Astrocyte (in vitro differentiated cells and primary cell): ENCODE results near the gene PHAX. TPM values are rescaled to one million over a fixed set of nuclear protein-coding genes. Genes with fewer than 3 reads are reported as not detected.

Source experiments
- DNase-seq: peaks from one replicate; pipeline ENCODE4 v3.0.0-alpha.2; 2010; ENCODE audit warnings: low read depth
- FAIRE-seq: peaks from 2 replicates; lab custom pipeline; 2011; peaks lifted over from hg19 to GRCh38; lab: Jason Lieb, UNC
- H2AFZ ChIP-seq: 2 replicates; pipeline ENCODE4 v1.6.0; 2012; ENCODE audit warnings: low read depth, low read length, inconsistent platforms
- H3K27ac ChIP-seq: 2 replicates; pipeline ENCODE4 v1.5.1; 2011; ENCODE audit warnings: low read depth, low read length, inconsistent platforms
- H3K27me3 ChIP-seq: 2 replicates; pipeline ENCODE4 v1.6.0; 2011; ENCODE audit warnings: low read length, inconsistent platforms; ENCODE audit not compliant: insufficient read depth
- H3K36me3 ChIP-seq: 2 replicates; pipeline ENCODE4 v1.5.1; 2011; ENCODE audit warnings: low read length, inconsistent platforms; ENCODE audit not compliant: insufficient read depth
- H3K4me1 ChIP-seq: 2 replicates; pipeline ENCODE4 v1.5.1; 2011; ENCODE audit warnings: low read length, inconsistent platforms; ENCODE audit not compliant: insufficient read depth
- H3K4me2 ChIP-seq: 2 replicates; pipeline ENCODE4 v1.6.0; 2012; ENCODE audit warnings: low read length, inconsistent platforms
- H3K4me3 ChIP-seq: 2 replicates; pipeline ENCODE4 v1.5.1; 2011; ENCODE audit warnings: low read depth, mild to moderate bottlenecking, low read length, inconsistent platforms; ENCODE audit not compliant: insufficient read depth
- H3K79me2 ChIP-seq: 2 replicates; pipeline ENCODE4 v1.6.0; 2012; ENCODE audit warnings: mild to moderate bottlenecking, low read length, inconsistent platforms; ENCODE audit not compliant: insufficient read depth
- H3K9ac ChIP-seq: 2 replicates; pipeline ENCODE4 v1.6.0; 2012; ENCODE audit warnings: mild to moderate bottlenecking, low read length, inconsistent platforms
- H3K9me3 ChIP-seq: 2 replicates; pipeline ENCODE4 v1.5.1; 2012; ENCODE audit warnings: low read depth, mild to moderate bottlenecking, low read length, inconsistent platforms; ENCODE audit not compliant: insufficient read depth
- H4K20me1 ChIP-seq: 2 replicates; pipeline ENCODE4 v1.6.0; 2012; ENCODE audit warnings: low read length, inconsistent platforms; ENCODE audit not compliant: insufficient read depth
- H3K27ac Mint-ChIP-seq: one replicate; pipeline ENCODE4 v1.8.0; 2021; ENCODE audit warnings: mild to moderate bottlenecking, mixed read lengths; ENCODE audit not compliant: unreplicated experiment
- H3K27me3 Mint-ChIP-seq: one replicate; pipeline ENCODE4 v1.8.0; 2021; ENCODE audit warnings: low read depth, mixed read lengths; ENCODE audit not compliant: unreplicated experiment
- H3K36me3 Mint-ChIP-seq: one replicate; pipeline ENCODE4 v1.8.0; 2021; ENCODE audit warnings: low read depth, mixed read lengths; ENCODE audit not compliant: unreplicated experiment
- H3K4me1 Mint-ChIP-seq: one replicate; pipeline ENCODE4 v1.8.0; 2021; ENCODE audit warnings: low read depth, mixed read lengths; ENCODE audit not compliant: unreplicated experiment
- H3K4me3 Mint-ChIP-seq: one replicate; pipeline ENCODE4 v1.8.0; 2021; ENCODE audit warnings: mild to moderate bottlenecking, moderate library complexity, mixed read lengths; ENCODE audit not compliant: unreplicated experiment
- H3K9me3 Mint-ChIP-seq: one replicate; pipeline ENCODE4 v1.8.0; 2021; ENCODE audit warnings: mild to moderate bottlenecking, mixed read lengths; ENCODE audit not compliant: unreplicated experiment
- CTCF ChIP-seq: IDR thresholded peaks from 2 replicates; pipeline ENCODE4 v1.5.1; 2011; ENCODE audit warnings: low read depth, mild to moderate bottlenecking, inconsistent platforms, low read length, moderate library complexity; ENCODE audit not compliant: insufficient read depth
- EZH2 ChIP-seq: IDR thresholded peaks from 2 replicates; pipeline ENCODE4 v1.6.1; 2012; ENCODE audit warnings: mild to moderate bottlenecking, low read length, inconsistent platforms; ENCODE audit not compliant: insufficient read depth
- total RNA-seq: library from RNA; stranded (reverse); gene quantifications from 2 replicates; pipeline ENCODE4 v1.2.1, GENCODE V29; 2021

PHAX gene
- total RNA-seq, 1 donor from 2014 or later: 58.1 TPM

- Histone ChIP-seq H3K79me2 (peaks cover 20% of the 10 kb centered on the region), H4K20me1 (no peaks in the 10 kb centered on the region), H3K4me3 (no peak overlapping the region), H3K27ac (no peak overlapping the region), H3K9me3 (no peaks in the 10 kb centered on the region), H3K4me2 (no peak overlapping the region), H2AFZ (no peak overlapping the region), H3K4me1 (peaks cover 11% of the 10 kb centered on the region), H3K27me3 (no peaks in the 10 kb centered on the region), H3K36me3 (peaks cover 9% of the 10 kb centered on the region), H3K9ac (no peak overlapping the region)
- Mint-ChIP-seq H3K4me1 (peaks cover 14% of the 10 kb centered on the region), H3K9me3 (no peaks in the 10 kb centered on the region), H3K27ac (no peak overlapping the region), H3K36me3 (peaks cover 14% of the 10 kb centered on the region), H3K27me3 (no peaks in the 10 kb centered on the region), H3K4me3 (no peak overlapping the region)
- TF ChIP-seq EZH2 (no peak), CTCF (no peak)
- FAIRE-seq: no peak
- DNase-seq: no peak
These were observed 11.0 kb upstream of the PHAX start for GRCh38 chr5:126589536-126590297.

DNA sequence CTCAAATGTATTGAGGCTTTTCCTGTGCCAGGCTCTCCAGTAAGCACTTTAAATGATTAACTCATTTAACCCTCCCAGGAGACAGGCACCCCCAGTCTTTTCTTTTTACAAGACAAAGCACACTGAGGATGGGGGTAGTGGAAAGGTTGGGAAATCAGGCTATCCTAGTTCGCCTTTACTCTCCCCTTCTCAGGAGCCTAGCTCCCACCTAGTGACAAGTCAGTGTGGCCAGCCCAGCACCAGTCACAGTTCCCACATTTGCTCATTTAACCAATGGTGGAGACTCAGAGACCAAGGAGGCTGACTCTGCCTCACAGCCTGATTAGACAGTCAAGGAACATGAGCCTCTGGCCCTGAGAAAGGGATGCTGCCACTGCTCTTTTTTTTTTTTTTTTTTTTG is 9.2 kb upstream of the PHAX start:
- H4K20me1 ChIP-seq: no peaks in the 10 kb centered on the region
- no peaks in the 10 kb centered on the region for H3K27me3 ChIP-seq
- H3K27ac ChIP-seq: no peak overlapping the region
- TF ChIP-seq CTCF (no peak), EZH2 (no peak)
- H3K36me3 ChIP-seq: peaks cover 9% of the 10 kb centered on the region
- no peak overlapping the region for H3K4me2 ChIP-seq
- Mint-ChIP-seq H3K9me3 (no peaks in the 10 kb centered on the region), H3K36me3 (peaks cover 15% of the 10 kb centered on the region), H3K27ac (no peak overlapping the region), H3K4me3 (no peak overlapping the region), H3K27me3 (no peaks in the 10 kb centered on the region), H3K4me1 (peaks cover 15% of the 10 kb centered on the region)
- H3K79me2 ChIP-seq: peaks cover 20% of the 10 kb centered on the region
- DNase-seq (no peak), FAIRE-seq (no peak)
- peaks cover 11% of the 10 kb centered on the region for H3K4me1 ChIP-seq
- no peaks in the 10 kb centered on the region for H3K9me3 ChIP-seq
- no peak overlapping the region for H3K9ac ChIP-seq
- H2AFZ ChIP-seq: no peak overlapping the region
- H3K4me3 ChIP-seq: no peak overlapping the region
